ENCODE results near the gene NLK.
"Not testable (repeated sequence)": the region's sequence is repeated elsewhere in the genome, so short reads cannot be mapped to it uniquely, and the experiment has no call there.

The NLK gene

GRCh38 chr17:28090551-28090950 lies 48.1 kb downstream of the NLK start:
- TF ChIP-seq CTCF (IDR thresholded peaks at IDR 0.05; ENCODE audit: extremely low read depth, insufficient read depth, missing control alignments), result no peak
- in situ Hi-C loops (cut with MboI; ENCODE audit: low pct_unique_long_range_greater_than_20kb, low sequenced_read_pairs, unreplicated experiment), result no loop called here
- DNase-seq (ENCODE audit: low spot score), result no peak

- in situ Hi-C loops (cut with MboI; ENCODE audit: low pct_unique_long_range_greater_than_20kb, low sequenced_read_pairs, unreplicated experiment), result no loop called here
- DNase-seq (ENCODE audit: low spot score), result no peak
- TF ChIP-seq CTCF (IDR thresholded peaks at IDR 0.05; ENCODE audit: extremely low read depth, insufficient read depth, missing control alignments), result no peak
These were observed 49.6 kb downstream of the NLK start for GRCh38 chr17:28092088-28092487.

GRCh38 chr17:28093999-28094716 lies 51.7 kb downstream of the NLK start:
- in situ Hi-C loops (cut with MboI; ENCODE audit: low pct_unique_long_range_greater_than_20kb, low sequenced_read_pairs, unreplicated experiment), result no loop called here
- no peak for TF ChIP-seq CTCF (IDR thresholded peaks at IDR 0.05; ENCODE audit: extremely low read depth, insufficient read depth, missing control alignments)
- no peak for DNase-seq (ENCODE audit: low spot score)

GRCh38 chr17:28096756-28097155 lies 54.3 kb downstream of the NLK start:
- in situ Hi-C loops (cut with MboI; ENCODE audit: low pct_unique_long_range_greater_than_20kb, low sequenced_read_pairs, unreplicated experiment), result no loop called here

GRCh38 chr17:28097254-28097653 lies 54.8 kb downstream of the NLK start:
- in situ Hi-C loops (cut with MboI; ENCODE audit: low pct_unique_long_range_greater_than_20kb, low sequenced_read_pairs, unreplicated experiment), result no loop called here
- TF ChIP-seq CTCF (IDR thresholded peaks at IDR 0.05; ENCODE audit: extremely low read depth, insufficient read depth, missing control alignments), result no peak
- no peak for DNase-seq (ENCODE audit: low spot score)

More at GRCh38 chr17:28096756-28097155, 54.3 kb downstream of the NLK start:
- no peak for DNase-seq (ENCODE audit: low spot score)
- no peak for TF ChIP-seq CTCF (IDR thresholded peaks at IDR 0.05; ENCODE audit: extremely low read depth, insufficient read depth, missing control alignments)

GRCh38 chr17:28097901-28098300 lies 55.4 kb downstream of the NLK start:
- TF ChIP-seq CTCF (IDR thresholded peaks at IDR 0.05; ENCODE audit: extremely low read depth, insufficient read depth, missing control alignments), result no peak
- in situ Hi-C loops (cut with MboI; ENCODE audit: low pct_unique_long_range_greater_than_20kb, low sequenced_read_pairs, unreplicated experiment), result no loop called here
- DNase-seq (ENCODE audit: low spot score), result no peak

- DNase-seq (ENCODE audit: low spot score); in situ Hi-C loops (cut with MboI; ENCODE audit: low pct_unique_long_range_greater_than_20kb, low sequenced_read_pairs, unreplicated experiment): not testable (repeated sequence)
These were observed 56.1 kb downstream of the NLK start for GRCh38 chr17:28098591-28098990.
